ENCODE measurements around the gene AOC1.
A peak's percentile ranks its signal among the peaks of the same experiment; 100 is the strongest.

The AOC1 gene

DNA sequence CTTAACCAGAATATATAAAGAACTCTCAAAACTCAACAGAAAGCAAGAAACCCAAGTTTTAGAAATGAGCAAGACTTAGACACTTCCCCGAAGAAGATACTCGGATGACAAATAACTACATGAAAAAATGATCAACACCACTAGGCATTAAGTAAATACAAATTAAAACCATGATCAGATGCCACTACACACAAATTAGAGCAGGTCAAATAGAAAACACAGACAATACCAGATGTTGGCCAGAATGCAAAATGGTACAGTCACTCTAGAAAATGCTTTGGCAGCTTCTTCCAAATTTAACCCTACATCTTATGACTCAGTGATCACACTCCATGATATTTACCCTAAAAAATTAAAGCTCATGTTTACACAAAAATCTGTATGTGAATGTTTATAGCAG lies 33.3 kb upstream of the AOC1 start:
- Histone ChIP-seq H2AK5ac (ENCODE audit: low read length) (no peak overlapping the region), H3K79me1 (ENCODE audit: low read length) (peaks cover 9% of the 10 kb centered on the region), H3K79me2 (ENCODE audit: control insufficient read depth, insufficient read depth, low read length, poor library complexity) (peaks cover 2% of the 10 kb centered on the region), H2AFZ (ENCODE audit: insufficient read depth, low read length, poor library complexity) (no peak overlapping the region), H2BK120ac (ENCODE audit: insufficient read depth, low read length, poor library complexity) (no peak overlapping the region), H3K36me3 (ENCODE audit: control insufficient read depth in 1 of 2, insufficient read depth in 2 of 2, low read length in 2 of 2) (no peaks in the 10 kb centered on the region), H4K91ac (ENCODE audit: low read depth, low read length) (no peak overlapping the region), H3K4me1 (ENCODE audit: control insufficient read depth in 1 of 2, insufficient read depth in 2 of 2, low read length in 2 of 2) (peaks cover 11 to 17% of the 10 kb centered on the region in 2 experiments), H4K12ac (ENCODE audit: low read depth, low read length) (no peak overlapping the region), H3K23ac (ENCODE audit: low read length) (no peak overlapping the region), H3K18ac (ENCODE audit: low read length) (no peak overlapping the region), H3K27ac (ENCODE audit: low read depth, low read length) (no peak overlapping the region), H3K4me3 (ENCODE audit: low read depth, low read length) (no peak overlapping the region), H3K4ac (ENCODE audit: low read depth, low read length) (no peak overlapping the region), H3K14ac (ENCODE audit: low read length) (no peak overlapping the region), H3K9me3 (ENCODE audit: insufficient read depth, low read depth, low read length) (peaks cover 2% of the 10 kb centered on the region), H3K27me3 (ENCODE audit: insufficient read depth, low read length) (no peaks in the 10 kb centered on the region), H2BK5ac (ENCODE audit: low read depth, low read length, poor library complexity) (no peak overlapping the region), H3K4me2 (ENCODE audit: low read length) (no peak overlapping the region), H3K9ac (ENCODE audit: low read length) (no peak overlapping the region), H4K8ac (ENCODE audit: low read depth, low read length) (no peak overlapping the region), H2BK12ac (ENCODE audit: low read length) (no peak overlapping the region)
- no peak for DNase-seq
- no CpG with 5 or more reads among the region's 2 CpGs for WGBS (ENCODE audit: extremely low coverage, insufficient coverage, insufficient read length)

DNA sequence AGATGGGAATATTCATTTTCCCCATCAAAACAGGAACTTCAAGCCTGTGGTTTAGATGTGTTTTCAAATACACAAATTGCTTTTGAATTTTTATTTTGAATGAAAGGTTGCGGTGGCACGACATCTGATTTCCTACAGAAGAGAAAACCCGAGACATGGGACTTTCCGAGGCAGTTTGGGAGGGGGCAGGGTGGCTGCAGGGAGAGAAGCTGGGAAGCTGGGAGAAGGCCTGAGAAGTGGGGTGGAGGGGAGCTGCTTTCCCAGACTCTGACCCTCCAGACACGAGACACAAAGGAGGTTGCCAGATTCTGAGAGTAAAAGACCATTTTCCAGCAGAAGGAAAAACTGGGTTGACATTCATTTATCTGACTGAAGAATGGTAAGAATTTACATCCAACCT lies 32.2 kb upstream of the AOC1 start:
- no peak overlapping the region for H2BK12ac ChIP-seq (ENCODE audit: low read length)
- H3K4me1 ChIP-seq (ENCODE audit: control insufficient read depth in 1 of 2, insufficient read depth in 2 of 2, low read length in 2 of 2), result peaks cover 11 to 17% of the 10 kb centered on the region in 2 experiments
- no peaks in the 10 kb centered on the region for H3K36me3 ChIP-seq (ENCODE audit: control insufficient read depth in 1 of 2, insufficient read depth in 2 of 2, low read length in 2 of 2)
- H3K9me3 ChIP-seq (ENCODE audit: insufficient read depth, low read depth, low read length), result peaks cover 2% of the 10 kb centered on the region
- no peak for DNase-seq
- no peak overlapping the region for H3K4ac ChIP-seq (ENCODE audit: low read depth, low read length)
- peak overlapping the region; percentile 82 for H3K27ac ChIP-seq (ENCODE audit: low read depth, low read length)
- H3K79me1 ChIP-seq (ENCODE audit: low read length), result peaks cover 9% of the 10 kb centered on the region
- H3K27me3 ChIP-seq (ENCODE audit: insufficient read depth, low read length), result no peaks in the 10 kb centered on the region
- no peak overlapping the region for H3K4me2 ChIP-seq (ENCODE audit: low read length)
- no peak overlapping the region for H3K14ac ChIP-seq (ENCODE audit: low read length)
- peak overlapping the region; percentile 51 for H4K91ac ChIP-seq (ENCODE audit: low read depth, low read length)
- peak overlapping the region; percentile 38 for H2BK120ac ChIP-seq (ENCODE audit: insufficient read depth, low read length, poor library complexity)
- no peak overlapping the region for H2AK5ac ChIP-seq (ENCODE audit: low read length)
- H3K18ac ChIP-seq (ENCODE audit: low read length), result no peak overlapping the region
- no peak overlapping the region for H3K23ac ChIP-seq (ENCODE audit: low read length)
- no peak overlapping the region for H3K4me3 ChIP-seq (ENCODE audit: low read depth, low read length)
- peaks cover 2% of the 10 kb centered on the region for H3K79me2 ChIP-seq (ENCODE audit: control insufficient read depth, insufficient read depth, low read length, poor library complexity)
- H2AFZ ChIP-seq (ENCODE audit: insufficient read depth, low read length, poor library complexity), result no peak overlapping the region
- H4K8ac ChIP-seq (ENCODE audit: low read depth, low read length), result no peak overlapping the region
- peak overlapping the region; percentile 61 for H2BK5ac ChIP-seq (ENCODE audit: low read depth, low read length, poor library complexity)
- H3K9ac ChIP-seq (ENCODE audit: low read length), result no peak overlapping the region
- WGBS (ENCODE audit: extremely low coverage, insufficient coverage, insufficient read length), result no CpG with 5 or more reads among the region's 5 CpGs
- H4K12ac ChIP-seq (ENCODE audit: low read depth, low read length), result no peak overlapping the region

DNA sequence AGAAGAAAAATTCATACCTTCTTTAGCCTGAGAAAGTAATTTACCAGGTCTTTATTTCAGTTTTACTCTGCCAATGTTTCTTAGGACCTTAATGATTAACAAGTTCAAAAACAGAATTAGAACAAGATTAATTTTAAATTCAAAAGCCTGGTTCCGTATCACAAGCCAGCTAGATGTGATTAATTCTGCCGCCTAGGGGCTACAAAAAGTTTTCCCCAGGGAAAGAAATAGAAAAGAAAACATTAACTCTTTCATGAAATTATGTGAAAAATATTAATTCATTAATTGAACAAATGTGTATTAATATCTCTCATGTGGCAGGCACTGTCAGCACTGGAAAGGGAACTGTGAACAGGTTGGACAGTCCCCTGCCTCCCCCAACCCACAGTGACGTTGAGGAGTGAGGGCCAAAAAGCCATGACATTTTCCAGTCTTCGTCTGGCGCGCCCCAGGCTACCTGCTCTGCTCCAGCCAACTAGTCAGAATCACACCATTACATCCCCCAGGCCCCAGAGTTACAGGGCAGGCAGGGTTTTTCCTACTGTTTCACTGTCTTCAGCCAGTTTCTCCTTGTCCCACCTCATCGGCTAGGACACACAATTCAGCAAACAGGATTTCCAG lies 31.6 kb upstream of the AOC1 start:
- Histone ChIP-seq H3K79me1 (ENCODE audit: low read length) (peaks cover 9% of the 10 kb centered on the region), H2BK5ac (ENCODE audit: low read depth, low read length, poor library complexity) (peak overlapping the region; percentile 98), H2AK5ac (ENCODE audit: low read length) (peak overlapping the region; percentile 85), H3K4me1 (ENCODE audit: control insufficient read depth in 1 of 2, insufficient read depth in 2 of 2, low read length in 2 of 2) (peaks cover 11 to 17% of the 10 kb centered on the region in 2 experiments), H3K4me3 (ENCODE audit: low read depth, low read length) (no peak overlapping the region), H3K14ac (ENCODE audit: low read length) (peak overlapping the region; percentile 91), H3K27ac (ENCODE audit: low read depth, low read length) (peak overlapping the region; percentile 97), H2BK120ac (ENCODE audit: insufficient read depth, low read length, poor library complexity) (peak overlapping the region; percentile 99), H3K18ac (ENCODE audit: low read length) (peak overlapping the region; percentile 94), H3K36me3 (ENCODE audit: control insufficient read depth in 1 of 2, insufficient read depth in 2 of 2, low read length in 2 of 2) (no peaks in the 10 kb centered on the region), H3K9me3 (ENCODE audit: insufficient read depth, low read depth, low read length) (peaks cover 2% of the 10 kb centered on the region), H4K12ac (ENCODE audit: low read depth, low read length) (no peak overlapping the region), H4K91ac (ENCODE audit: low read depth, low read length) (peak overlapping the region; percentile 89), H4K8ac (ENCODE audit: low read depth, low read length) (peak overlapping the region; percentile 64), H3K23ac (ENCODE audit: low read length) (no peak overlapping the region), H3K4me2 (ENCODE audit: low read length) (peak overlapping the region; percentile 20), H3K27me3 (ENCODE audit: insufficient read depth, low read length) (no peaks in the 10 kb centered on the region), H3K79me2 (ENCODE audit: control insufficient read depth, insufficient read depth, low read length, poor library complexity) (peaks cover 2% of the 10 kb centered on the region), H2AFZ (ENCODE audit: insufficient read depth, low read length, poor library complexity) (no peak overlapping the region), H2BK12ac (ENCODE audit: low read length) (peak overlapping the region; percentile 98), H3K9ac (ENCODE audit: low read length) (no peak overlapping the region), H3K4ac (ENCODE audit: low read depth, low read length) (peak overlapping the region; percentile 82)
- WGBS (ENCODE audit: extremely low coverage, insufficient coverage, insufficient read length), result no CpG with 5 or more reads among the region's 7 CpGs
- DNase-seq, result no peak

DNA sequence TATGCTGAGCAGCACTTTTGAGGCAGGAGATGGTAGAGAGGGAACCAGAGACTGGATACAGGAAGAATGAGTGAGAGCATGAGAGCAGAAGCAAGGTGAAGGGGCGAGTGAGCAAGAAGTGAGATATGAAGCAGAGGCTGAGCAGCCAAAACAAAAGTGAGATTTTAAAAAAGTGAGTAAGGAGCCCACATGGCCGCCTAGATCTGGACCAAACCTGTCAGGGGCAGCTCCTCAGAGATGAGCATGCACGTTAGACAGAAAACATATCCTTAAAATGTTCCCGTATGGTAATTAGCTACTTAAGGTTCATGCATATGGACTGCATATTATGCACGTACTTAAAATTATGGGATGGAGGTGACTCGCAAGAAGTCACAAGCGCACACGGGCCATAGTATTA lies 29.3 kb upstream of the AOC1 start:
- Histone ChIP-seq H4K8ac (ENCODE audit: low read depth, low read length) (no peak overlapping the region), H3K18ac (ENCODE audit: low read length) (no peak overlapping the region), H3K79me2 (ENCODE audit: control insufficient read depth, insufficient read depth, low read length, poor library complexity) (peaks cover 2% of the 10 kb centered on the region), H3K14ac (ENCODE audit: low read length) (no peak overlapping the region), H4K91ac (ENCODE audit: low read depth, low read length) (no peak overlapping the region), H3K79me1 (ENCODE audit: low read length) (peaks cover 11% of the 10 kb centered on the region), H3K4ac (ENCODE audit: low read depth, low read length) (no peak overlapping the region), H2BK120ac (ENCODE audit: insufficient read depth, low read length, poor library complexity) (peak overlapping the region; percentile 20), H2BK5ac (ENCODE audit: low read depth, low read length, poor library complexity) (peak overlapping the region; percentile 33), H3K9me3 (ENCODE audit: insufficient read depth, low read depth, low read length) (no peaks in the 10 kb centered on the region), H4K12ac (ENCODE audit: low read depth, low read length) (no peak overlapping the region), H3K9ac (ENCODE audit: low read length) (no peak overlapping the region), H2AK5ac (ENCODE audit: low read length) (no peak overlapping the region), H3K36me3 (ENCODE audit: control insufficient read depth in 1 of 2, insufficient read depth in 2 of 2, low read length in 2 of 2) (no peaks in the 10 kb centered on the region), H2AFZ (ENCODE audit: insufficient read depth, low read length, poor library complexity) (no peak overlapping the region), H3K27ac (ENCODE audit: low read depth, low read length) (peak overlapping the region; percentile 8), H3K27me3 (ENCODE audit: insufficient read depth, low read length) (no peaks in the 10 kb centered on the region), H3K4me3 (ENCODE audit: low read depth, low read length) (no peak overlapping the region), H3K23ac (ENCODE audit: low read length) (no peak overlapping the region), H3K4me1 (ENCODE audit: control insufficient read depth in 1 of 2, insufficient read depth in 2 of 2, low read length in 2 of 2) (peaks cover 11 to 25% of the 10 kb centered on the region in 2 experiments), H2BK12ac (ENCODE audit: low read length) (no peak overlapping the region), H3K4me2 (ENCODE audit: low read length) (no peak overlapping the region)
- peak; percentile 74 for DNase-seq
- WGBS (ENCODE audit: extremely low coverage, insufficient coverage, insufficient read length), result no CpG with 5 or more reads among the region's 8 CpGs

All from trophoblast cell (in vitro differentiated cells and primary cell).